ENCODE data around the gene SLC24A5. TPM values are rescaled to one million over a fixed set of nuclear protein-coding genes. Genes with fewer than 3 reads are reported as not detected.

The SLC24A5 gene
- 0.16 TPM in 1 of 2 replicates, not detected in the other for total RNA-seq
- long read RNA-seq, partial matches to known transcripts: 0 of 3 reads
- long read RNA-seq, other reads (novel, unspliced or antisense): 3 of 3 reads

DNA sequence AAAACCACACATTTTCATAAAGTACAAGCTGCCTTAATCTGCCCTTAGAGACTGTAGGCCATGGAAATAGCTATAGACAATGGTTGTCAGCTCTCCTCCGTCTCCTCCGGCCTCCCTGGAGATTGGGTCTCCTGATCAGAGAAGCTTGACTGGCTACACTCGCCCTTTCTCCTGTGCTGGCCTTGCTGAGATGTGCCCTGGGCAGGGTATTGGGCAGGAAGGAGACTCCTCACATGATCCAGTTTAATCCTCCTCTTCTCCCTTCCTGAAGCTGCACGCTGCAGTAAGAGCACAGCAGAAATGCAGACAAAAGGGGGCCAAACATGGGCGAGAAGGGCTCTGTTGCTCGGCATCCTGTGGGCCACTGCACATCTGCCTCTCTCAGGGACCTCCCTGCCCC lies at the start of gene SLC24A5:
Gene SLC24A5 (plus strand): TSS at position 246 of the 400 bp plus-strand sequence. CDS start 55 bp downstream, at position 301.
- TF ChIP-seq, protein P1, sequence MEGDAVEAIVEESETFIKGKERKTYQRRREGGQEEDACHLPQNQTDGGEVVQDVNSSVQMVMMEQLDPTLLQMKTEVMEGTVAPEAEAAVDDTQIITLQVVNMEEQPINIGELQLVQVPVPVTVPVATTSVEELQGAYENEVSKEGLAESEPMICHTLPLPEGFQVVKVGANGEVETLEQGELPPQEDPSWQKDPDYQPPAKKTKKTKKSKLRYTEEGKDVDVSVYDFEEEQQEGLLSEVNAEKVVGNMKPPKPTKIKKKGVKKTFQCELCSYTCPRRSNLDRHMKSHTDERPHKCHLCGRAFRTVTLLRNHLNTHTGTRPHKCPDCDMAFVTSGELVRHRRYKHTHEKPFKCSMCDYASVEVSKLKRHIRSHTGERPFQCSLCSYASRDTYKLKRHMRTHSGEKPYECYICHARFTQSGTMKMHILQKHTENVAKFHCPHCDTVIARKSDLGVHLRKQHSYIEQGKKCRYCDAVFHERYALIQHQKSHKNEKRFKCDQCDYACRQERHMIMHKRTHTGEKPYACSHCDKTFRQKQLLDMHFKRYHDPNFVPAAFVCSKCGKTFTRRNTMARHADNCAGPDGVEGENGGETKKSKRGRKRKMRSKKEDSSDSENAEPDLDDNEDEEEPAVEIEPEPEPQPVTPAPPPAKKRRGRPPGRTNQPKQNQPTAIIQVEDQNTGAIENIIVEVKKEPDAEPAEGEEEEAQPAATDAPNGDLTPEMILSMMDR (conservative IDR thresholded peaks at IDR 0.05): no peak
- Mint-ChIP-seq H3K27me3 (ENCODE audit: low read depth) (no peaks in the 10 kb centered on the region), H3K36me3 (ENCODE audit: low read depth) (no peaks in the 10 kb centered on the region), H3K4me3 (no peak within 1 kb of the TSS), H3K9me3 (no peaks in the 10 kb centered on the region), H3K4me1 (peaks cover 22% of the 10 kb centered on the region), H3K27ac (ENCODE audit: unreplicated experiment) (no peak within 1 kb of the TSS)
- no peak for DNase-seq (ENCODE audit: low read depth, low spot score)

DNA sequence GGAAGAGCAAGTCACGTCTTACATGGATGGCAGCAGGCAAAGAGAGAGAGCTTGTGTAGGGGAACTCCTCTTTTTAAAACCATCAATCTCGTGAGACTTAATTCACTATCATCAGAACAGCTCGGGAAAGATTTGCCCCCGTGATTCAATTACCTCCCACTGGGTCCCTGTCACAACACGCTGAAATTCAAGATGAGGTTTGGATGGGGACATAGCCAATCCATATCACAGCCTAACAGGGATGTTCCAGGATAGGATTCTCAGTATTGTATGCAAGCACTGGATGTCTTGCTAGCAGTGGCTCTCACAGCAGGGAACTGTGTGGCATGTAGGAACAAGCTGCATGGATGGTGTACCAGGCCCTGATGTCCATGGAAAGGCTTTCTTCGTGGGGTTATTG lies 47.8 kb upstream of the SLC24A5 start:
- Mint-ChIP-seq H3K4me1 (peaks cover 11% of the 10 kb centered on the region), H3K27ac (ENCODE audit: unreplicated experiment) (peak overlapping the region; percentile 63), H3K36me3 (ENCODE audit: low read depth) (no peaks in the 10 kb centered on the region), H3K27me3 (ENCODE audit: low read depth) (peaks cover 3% of the 10 kb centered on the region), H3K9me3 (peaks cover 7% of the 10 kb centered on the region), H3K4me3 (no peak overlapping the region)
- TF ChIP-seq, protein P1 (conservative IDR thresholded peaks at IDR 0.05): no peak
- DNase-seq (ENCODE audit: low read depth, low spot score): no peak

DNA sequence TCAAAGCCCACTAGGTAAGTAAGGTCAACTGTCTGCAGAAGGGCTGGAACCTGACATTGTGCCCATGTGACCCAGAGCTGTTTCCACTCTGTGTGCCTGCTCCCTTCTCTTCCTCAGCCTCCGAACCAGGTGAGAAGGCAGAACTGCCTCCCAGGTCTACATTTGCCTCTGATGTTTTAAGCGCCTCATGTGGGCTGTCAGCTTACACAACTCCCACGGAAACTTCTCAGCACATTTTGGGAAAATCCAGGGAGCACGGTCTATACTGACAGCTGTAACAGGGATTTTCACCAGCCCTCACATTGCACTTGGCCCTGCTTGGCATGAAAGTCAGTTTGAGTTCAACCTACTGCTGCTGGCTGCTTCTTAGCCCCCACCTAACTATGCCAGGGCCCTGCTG lies 46.9 kb upstream of the SLC24A5 start:
- Mint-ChIP-seq H3K4me3 (no peak overlapping the region), H3K27ac (ENCODE audit: unreplicated experiment) (no peak overlapping the region), H3K9me3 (peaks cover 7% of the 10 kb centered on the region), H3K36me3 (ENCODE audit: low read depth) (no peaks in the 10 kb centered on the region), H3K4me1 (peaks cover 11% of the 10 kb centered on the region), H3K27me3 (ENCODE audit: low read depth) (peaks cover 3% of the 10 kb centered on the region)
- no peak for DNase-seq (ENCODE audit: low read depth, low spot score)
- TF ChIP-seq, protein P1 (conservative IDR thresholded peaks at IDR 0.05): no peak

DNA sequence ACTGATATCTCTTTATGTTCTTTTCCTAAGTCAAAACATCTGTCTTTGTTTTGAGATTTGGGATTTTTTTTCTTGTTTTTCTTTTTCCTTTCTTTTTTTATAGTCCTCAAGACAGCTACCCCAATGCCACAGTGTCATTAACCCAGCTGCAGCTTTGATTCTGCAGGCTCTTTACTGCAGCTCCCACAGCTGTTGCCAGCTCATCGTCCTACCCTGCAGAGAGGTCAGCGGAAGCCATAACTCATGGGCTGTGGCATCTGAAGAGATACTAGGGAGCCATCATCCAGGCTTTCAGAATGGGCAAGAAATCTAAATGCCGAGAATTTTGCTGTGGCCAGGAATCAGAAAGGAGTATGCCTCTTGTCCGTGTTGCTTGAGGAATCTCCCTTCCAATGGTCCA lies 44.3 kb upstream of the SLC24A5 start:
- DNase-seq (ENCODE audit: low read depth, low spot score): no peak
- Mint-ChIP-seq H3K27me3 (ENCODE audit: low read depth) (peaks cover 3% of the 10 kb centered on the region), H3K27ac (ENCODE audit: unreplicated experiment) (no peak overlapping the region), H3K4me1 (peaks cover 11% of the 10 kb centered on the region), H3K4me3 (no peak overlapping the region), H3K36me3 (ENCODE audit: low read depth) (no peaks in the 10 kb centered on the region), H3K9me3 (no peaks in the 10 kb centered on the region)
- TF ChIP-seq, protein P1 (conservative IDR thresholded peaks at IDR 0.05): no peak

DNA sequence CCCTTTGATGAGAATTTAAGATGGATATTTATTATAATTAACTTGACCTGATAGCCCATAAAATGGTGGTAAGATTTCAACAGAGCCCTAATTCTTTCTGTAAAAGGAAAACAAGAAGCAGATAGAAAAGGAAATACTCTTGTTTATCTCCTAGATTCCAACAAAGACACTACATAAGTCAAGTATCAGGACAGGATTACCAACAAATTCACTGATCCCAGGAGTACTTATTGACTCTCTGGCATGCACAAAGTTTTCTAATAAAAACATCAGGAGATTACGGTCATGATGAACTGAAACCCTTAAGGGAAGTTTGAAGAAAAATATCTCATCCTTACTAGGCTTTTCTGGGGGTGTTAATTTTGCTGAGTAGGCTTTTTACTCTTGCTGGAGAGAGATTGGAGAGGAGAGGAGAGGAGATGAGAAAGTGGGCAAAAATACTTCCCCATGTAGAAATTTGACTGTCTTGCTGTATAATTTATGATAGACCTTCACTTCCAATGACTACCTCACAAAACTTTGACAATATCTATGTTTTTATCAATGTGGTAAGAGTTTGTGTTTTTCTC lies 43.1 kb upstream of the SLC24A5 start:
- Mint-ChIP-seq H3K27me3 (ENCODE audit: low read depth) (no peaks in the 10 kb centered on the region), H3K27ac (ENCODE audit: unreplicated experiment) (no peak overlapping the region), H3K36me3 (ENCODE audit: low read depth) (no peaks in the 10 kb centered on the region), H3K4me3 (no peak overlapping the region), H3K4me1 (peaks cover 11% of the 10 kb centered on the region), H3K9me3 (no peaks in the 10 kb centered on the region)
- no peak for DNase-seq (ENCODE audit: low read depth, low spot score)
- TF ChIP-seq, protein P1 (conservative IDR thresholded peaks at IDR 0.05): no peak

Measured in neural crest cell (in vitro differentiated cells).